Smooth muscle cell (in vitro differentiated cells): ENCODE measurements around the gene DAAM1. TPM values are rescaled to one million over a fixed set of nuclear protein-coding genes. Genes with fewer than 3 reads are reported as not detected.

Source experiments
- DNase-seq: peaks from one replicate; lab custom pipeline; 2025; ENCODE audit not compliant: unreplicated experiment; lab: John Stamatoyannopoulos, UW
- H2AFZ ChIP-seq: fragments of 200-600 bp; sonication (generic); 2 replicates; pipeline ENCODE4 v1.6.0; 2016; ENCODE audit warnings: antibody characterized with exemption, low read depth, mild to moderate bottlenecking
- H3F3A ChIP-seq: fragments of 200-600 bp; sonication (generic); 2 replicates; pipeline ENCODE4 v1.6.0; 2017; ENCODE audit warnings: antibody characterized with exemption, low read depth
- H3K27ac ChIP-seq: fragments of 200-600 bp; sonication (generic); 2 replicates; pipeline ENCODE4 v1.5.1; 2016; ENCODE audit warnings: low read depth, mild to moderate bottlenecking
- H3K27me3 ChIP-seq: fragments of 200-600 bp; sonication (generic); 2 replicates; pipeline ENCODE4 v1.6.1; 2016; ENCODE audit warnings: low read depth, mild to moderate bottlenecking
- H3K36me3 ChIP-seq: fragments of 200-600 bp; sonication (generic); 2 replicates; pipeline ENCODE4 v1.5.1; 2016; ENCODE audit warnings: low read depth
- H3K4me1 ChIP-seq: fragments of 200-600 bp; sonication (generic); 2 replicates; pipeline ENCODE4 v1.5.1; 2016; ENCODE audit warnings: low read depth
- H3K4me2 ChIP-seq: fragments of 200-600 bp; sonication (generic); 2 replicates; pipeline ENCODE4 v1.6.0; 2016; ENCODE audit warnings: mild to moderate bottlenecking
- H3K4me3 ChIP-seq: fragments of 200-600 bp; sonication (generic); 2 replicates; pipeline ENCODE4 v1.5.1; 2016; ENCODE audit warnings: mild to moderate bottlenecking
- H3K79me2 ChIP-seq: fragments of 200-600 bp; sonication (generic); 2 replicates; pipeline ENCODE4 v1.6.0; 2016; ENCODE audit warnings: low read depth, mild to moderate bottlenecking
- H3K9ac ChIP-seq: fragments of 200-600 bp; sonication (generic); 2 replicates; pipeline ENCODE4 v1.6.0; 2016; ENCODE audit warnings: low read depth
- H3K9me3 ChIP-seq: fragments of 200-600 bp; sonication (generic); replicated peaks from 2 replicates; pipeline ENCODE4 v1.5.1; 2016; ENCODE audit warnings: low read depth
- H4K20me1 ChIP-seq: fragments of 200-600 bp; sonication (generic); 2 replicates; pipeline ENCODE4 v1.6.0; 2016; ENCODE audit warnings: low read depth
- CTCF ChIP-seq: fragments of 200-600 bp; sonication (generic); IDR thresholded peaks from 2 replicates; pipeline ENCODE4 v1.5.1; 2017; ENCODE audit warnings: borderline replicate concordance, mild to moderate bottlenecking, antibody characterized with exemption; ENCODE audit not compliant: insufficient read depth, poor library complexity, severe bottlenecking
- WGBS: methylation state at CpG from one replicate; pipeline ENCODE4 v1.1.7; 2016; ENCODE audit warnings: low lambda C conversion rate; 5-methylcytosine and 5-hydroxymethylcytosine counted together
- polyA plus RNA-seq: library from polyadenylated mRNA; unstranded; fragments of >200 nt; fragmentation: Nextera tagmentation; extraction: Ambion mirVana; gene quantifications from 2 replicates; pipeline ENCODE4 v1.2.1, GENCODE V29; 2016
- total RNA-seq: library from RNA; depleted of rRNA; stranded (reverse); fragments of >200 nt; gene quantifications from 2 replicates; pipeline ENCODE4 v1.2.3, GENCODE V29; 2014

Gene DAAM1
- total and polyA plus RNA-seq, 2 experiments from 2014 or later, result 10.9 to 46.4 TPM

GRCh38 chr14:59391388-59391787 lies 202.9 kb downstream of the DAAM1 start:
- Histone ChIP-seq H3K4me1 (no peaks in the 10 kb centered on the region), H3K9ac (no peak overlapping the region), H2AFZ (no peak overlapping the region), H3K9me3 (no peaks in the 10 kb centered on the region), H3K36me3 (no peaks in the 10 kb centered on the region), H3F3A (no peaks in the 10 kb centered on the region), H3K4me3 (no peak overlapping the region), H3K27ac (no peak overlapping the region), H3K79me2 (no peaks in the 10 kb centered on the region), H3K4me2 (no peak overlapping the region), H3K27me3 (no peaks in the 10 kb centered on the region), H4K20me1 (no peaks in the 10 kb centered on the region)
- DNase-seq, result no peak
- WGBS, result 91% methylated on average over 2 of the region's 2 CpGs
- TF ChIP-seq CTCF, result no peak

GRCh38 chr14:59394268-59394667 lies 205.8 kb downstream of the DAAM1 start:
- H4K20me1 ChIP-seq, result no peaks in the 10 kb centered on the region
- H3F3A ChIP-seq, result no peaks in the 10 kb centered on the region
- H3K4me3 ChIP-seq, result no peak overlapping the region
- H3K4me2 ChIP-seq, result no peak overlapping the region
- H3K27ac ChIP-seq, result no peak overlapping the region
- H2AFZ ChIP-seq, result no peak overlapping the region
- H3K36me3 ChIP-seq, result no peaks in the 10 kb centered on the region
- DNase-seq, result no peak
- WGBS, result 65% methylated on average over 4 of the region's 4 CpGs
- TF ChIP-seq CTCF, result no peak
- no peaks in the 10 kb centered on the region for H3K27me3 ChIP-seq
- H3K9me3 ChIP-seq, result no peaks in the 10 kb centered on the region
- no peaks in the 10 kb centered on the region for H3K4me1 ChIP-seq
- H3K9ac ChIP-seq, result no peak overlapping the region
- H3K79me2 ChIP-seq, result no peaks in the 10 kb centered on the region

GRCh38 chr14:59395672-59396071 lies 207.2 kb downstream of the DAAM1 start:
- H3K9me3 ChIP-seq, result no peaks in the 10 kb centered on the region
- H4K20me1 ChIP-seq, result no peaks in the 10 kb centered on the region
- no peak overlapping the region for H3K4me3 ChIP-seq
- no peak overlapping the region for H3K4me2 ChIP-seq
- 77% methylated on average over 3 of the region's 3 CpGs for WGBS
- H3K27me3 ChIP-seq, result no peaks in the 10 kb centered on the region
- no peak overlapping the region for H3K27ac ChIP-seq
- TF ChIP-seq CTCF, result no peak
- no peaks in the 10 kb centered on the region for H3F3A ChIP-seq
- H3K4me1 ChIP-seq, result no peaks in the 10 kb centered on the region
- no peaks in the 10 kb centered on the region for H3K36me3 ChIP-seq
- no peak for DNase-seq
- H3K79me2 ChIP-seq, result no peaks in the 10 kb centered on the region
- no peak overlapping the region for H2AFZ ChIP-seq
- H3K9ac ChIP-seq, result no peak overlapping the region

- DNase-seq, result no peak
- WGBS, result 81% methylated on average over 1 of the region's 1 CpG
- no peak for TF ChIP-seq CTCF
These were observed 210.4 kb downstream of the DAAM1 start for GRCh38 chr14:59398841-59399240.

More at GRCh38 chr14:59398841-59399240, 210.4 kb downstream of the DAAM1 start:
- no peak overlapping the region for H2AFZ ChIP-seq
- no peaks in the 10 kb centered on the region for H4K20me1 ChIP-seq
- no peaks in the 10 kb centered on the region for H3K36me3 ChIP-seq
- no peaks in the 10 kb centered on the region for H3F3A ChIP-seq
- H3K27ac ChIP-seq, result no peak overlapping the region
- H3K4me3 ChIP-seq, result no peak overlapping the region
- no peaks in the 10 kb centered on the region for H3K79me2 ChIP-seq
- no peaks in the 10 kb centered on the region for H3K27me3 ChIP-seq
- H3K4me1 ChIP-seq, result no peaks in the 10 kb centered on the region
- no peak overlapping the region for H3K4me2 ChIP-seq
- no peaks in the 10 kb centered on the region for H3K9me3 ChIP-seq
- no peak overlapping the region for H3K9ac ChIP-seq
